Endothelial cell of umbilical vein (primary cell): ENCODE results near the gene HSD17B14. TPM values are rescaled to one million over a fixed set of nuclear protein-coding genes. Genes with fewer than 3 reads are reported as not detected.

Experiments used
- BruUV-seq: library from RNA; stranded (reverse); fragments of 400-500 nt; replicated peaks from 2 replicates; lab custom pipeline; 2021; lab: Mats Ljungman, UMichigan
- CTCF ChIA-PET: fragments of 300-600, 350-600 bp; sonication (Branson Sonifier 250); formaldehyde crosslinking; loops from one replicate; lab custom pipeline; 2021; ENCODE audit warnings: antibody characterized with exemption, inconsistent platforms; lab: Charles Lee
- POLR2A ChIA-PET: fragments of 300-600, 350-600 bp; sonication (Branson Sonifier 250); formaldehyde crosslinking; loops from one replicate; lab custom pipeline; 2021; ENCODE audit warnings: antibody characterized with exemption, inconsistent platforms; lab: Charles Lee
- DNase-seq: peaks from one replicate; pipeline ENCODE4 v3.0.0-alpha.2; 2011; ENCODE audit warnings: low read depth, low spot score
- FAIRE-seq: peaks from 2 replicates; lab custom pipeline; 2011; peaks lifted over from hg19 to GRCh38; lab: Jason Lieb, UNC
- H2AFZ ChIP-seq: 2 replicates; pipeline ENCODE4 v1.6.0; 2012; ENCODE audit warnings: low read depth, low read length, control low read depth, inconsistent platforms
- H3K27ac ChIP-seq: 2 replicates; pipeline ENCODE4 v1.5.1; 2011; ENCODE audit warnings: low read depth, mild to moderate bottlenecking, control low read depth, low read length, moderate library complexity; ENCODE audit not compliant: insufficient read depth
- H3K27me3 ChIP-seq, 2 experiments: 2 replicates each; pipeline versions ENCODE4 v1.6.0 to v1.6.1; 2011; ENCODE audit warnings: low read length in 2 of 2, mixed read lengths in 1 of 2; ENCODE audit not compliant: control insufficient read depth in 2 of 2, insufficient read depth in 2 of 2
- H3K36me3 ChIP-seq, 2 experiments: 2 replicates in 1 of 2; 3 replicates in 1 of 2; pipeline ENCODE4 v1.5.1; 2011; ENCODE audit warnings: low read length in 2 of 2, mild to moderate bottlenecking in 1 of 2, moderate library complexity in 1 of 2; ENCODE audit not compliant: control insufficient read depth in 2 of 2, insufficient read depth in 2 of 2; ENCODE audit errors: extremely low read depth in 1 of 2
- H3K4me1 ChIP-seq: 3 replicates; pipeline ENCODE4 v1.5.1; 2011; ENCODE audit warnings: mild to moderate bottlenecking, low read length; ENCODE audit not compliant: control insufficient read depth, insufficient read depth; ENCODE audit errors: extremely low read depth
- H3K4me2 ChIP-seq: 2 replicates; pipeline ENCODE4 v1.6.1; 2011; ENCODE audit warnings: low read length, control low read depth, mixed read lengths; ENCODE audit not compliant: insufficient read depth
- H3K4me3 ChIP-seq, 3 experiments: fragments of 200-600 bp in 1 of 3; sonication (generic), shearing (Covaris generic) in 1 of 3; replicated peaks in 1 of 3; 2 replicates each; pipeline ENCODE4 v1.5.1; 2011 to 2016; ENCODE audit warnings: control low read depth in 3 of 3, low read length in 3 of 3, mild to moderate bottlenecking in 2 of 3, inconsistent platforms in 1 of 3, low read depth in 1 of 3, moderate library complexity in 1 of 3; ENCODE audit not compliant: insufficient read depth in 1 of 3
- H3K79me2 ChIP-seq: 2 replicates; pipeline ENCODE4 v1.6.0; 2012; ENCODE audit warnings: low read length, inconsistent platforms; ENCODE audit not compliant: control insufficient read depth, insufficient read depth
- H3K9ac ChIP-seq: replicated peaks from 2 replicates; pipeline ENCODE3; 2011; ENCODE audit warnings: low read length, control low read depth; ENCODE audit not compliant: insufficient read depth; ENCODE audit errors: extremely low read depth
- H3K9me1 ChIP-seq: replicated peaks from 3 replicates; pipeline ENCODE4 v1.6.0; 2011; ENCODE audit warnings: mild to moderate bottlenecking, low read length; ENCODE audit not compliant: control insufficient read depth, insufficient read depth; ENCODE audit errors: extremely low read depth
- H3K9me3 ChIP-seq: replicated peaks from 2 replicates; pipeline ENCODE4 v1.5.1; 2012; ENCODE audit warnings: low read length, inconsistent platforms; ENCODE audit not compliant: control insufficient read depth, insufficient read depth
- H4K20me1 ChIP-seq: replicated peaks from 2 replicates; pipeline ENCODE3; 2011; ENCODE audit warnings: mild to moderate bottlenecking, low read length; ENCODE audit not compliant: control insufficient read depth, insufficient read depth; ENCODE audit errors: extremely low read depth
- EZH2 ChIP-seq: IDR thresholded peaks from 2 replicates; pipeline ENCODE4 v1.6.1; 2012; ENCODE audit warnings: borderline replicate concordance, low read depth, mild to moderate bottlenecking, moderate library complexity, low read length, inconsistent platforms; ENCODE audit not compliant: severe bottlenecking
- FOS ChIP-seq: IDR thresholded peaks from 2 replicates; pipeline ENCODE4 v1.6.1; 2011; ENCODE audit warnings: mild to moderate bottlenecking, low read length, moderate library complexity, borderline replicate concordance; ENCODE audit not compliant: insufficient read depth
- GATA2 ChIP-seq: IDR thresholded peaks from 2 replicates; pipeline ENCODE4 v1.7.0; 2011; ENCODE audit warnings: low read depth, mild to moderate bottlenecking, moderate library complexity, mixed read lengths, low read length; ENCODE audit not compliant: insufficient read length, insufficient read depth
- JUN ChIP-seq: IDR thresholded peaks from 2 replicates; pipeline ENCODE4 v1.6.1; 2011; ENCODE audit warnings: borderline replicate concordance, low read depth; ENCODE audit not compliant: insufficient read length, insufficient read depth
- MYC ChIP-seq: IDR thresholded peaks from one replicate; pipeline ENCODE4 v1.6.1; 2011; ENCODE audit warnings: mild to moderate bottlenecking, low read depth, low read length
- POLR2A ChIP-seq: IDR thresholded peaks from 2 replicates; pipeline ENCODE4 v1.6.1; 2012; ENCODE audit warnings: low read depth, mild to moderate bottlenecking, control low read depth, low read length
- POLR2AphosphoS5 ChIP-seq: IDR thresholded peaks from 2 replicates; pipeline ENCODE4 v1.6.1; 2012; ENCODE audit warnings: low read depth, mild to moderate bottlenecking, control low read depth, low read length, moderate library complexity; ENCODE audit not compliant: insufficient read depth
- dilution Hi-C: fragments of 300-500 bp; cut with MboI; formaldehyde crosslinking; loops from one replicate; pipeline ENCODE4 v1.15.0; 2019; ENCODE audit warnings: low sequenced_read_pairs; ENCODE audit not compliant: extremely low pct_ligation_motif_present
- intact Hi-C: fragments of 100-400 bp; cut with micrococcal nuclease; formaldehyde crosslinking; loops from one replicate; pipeline ENCODE4 v1.10.0; 2022
- polyA plus RNA-seq, 4 experiments: library from polyadenylated mRNA; depleted of rRNA in 3 of 4; stranded (reverse) in 3 of 4; unstranded in 1 of 4; fragments of >200 nt; gene quantifications; 2 replicates each; pipeline versions ENCODE4 v1.2.1 to v1.2.3, GENCODE V29; 2011 to 2012; ENCODE audit warnings: missing spikeins in 1 of 4
- total RNA-seq: library from RNA; stranded (reverse); gene quantifications from 2 replicates; pipeline ENCODE4 v1.2.3, GENCODE V29; 2021
- TF ChIP-seq, protein P1 (sequence below): IDR thresholded peaks from 2 replicates; pipeline ENCODE4 v1.6.1; 2011; ENCODE audit not compliant: insufficient read depth, insufficient read length
- TF ChIP-seq, protein P2 (sequence below), 2 donors: IDR thresholded peaks; 1 replicate in 1 of 2; 2 replicates in 1 of 2; pipeline ENCODE4 v1.5.1; 2011; ENCODE audit warnings: low read length in 2 of 2, mild to moderate bottlenecking in 2 of 2, moderate library complexity in 2 of 2, control low read depth in 1 of 2, inconsistent platforms in 1 of 2, low read depth in 1 of 2; ENCODE audit not compliant: insufficient read depth in 1 of 2; ENCODE audit errors: extremely low read depth in 1 of 2

Gene HSD17B14
- total and polyA plus RNA-seq, 2 donors (not counting 3 experiments of a cell fraction or from before 2014, with no cell fraction given): 20.9 to 46.3 TPM

DNA sequence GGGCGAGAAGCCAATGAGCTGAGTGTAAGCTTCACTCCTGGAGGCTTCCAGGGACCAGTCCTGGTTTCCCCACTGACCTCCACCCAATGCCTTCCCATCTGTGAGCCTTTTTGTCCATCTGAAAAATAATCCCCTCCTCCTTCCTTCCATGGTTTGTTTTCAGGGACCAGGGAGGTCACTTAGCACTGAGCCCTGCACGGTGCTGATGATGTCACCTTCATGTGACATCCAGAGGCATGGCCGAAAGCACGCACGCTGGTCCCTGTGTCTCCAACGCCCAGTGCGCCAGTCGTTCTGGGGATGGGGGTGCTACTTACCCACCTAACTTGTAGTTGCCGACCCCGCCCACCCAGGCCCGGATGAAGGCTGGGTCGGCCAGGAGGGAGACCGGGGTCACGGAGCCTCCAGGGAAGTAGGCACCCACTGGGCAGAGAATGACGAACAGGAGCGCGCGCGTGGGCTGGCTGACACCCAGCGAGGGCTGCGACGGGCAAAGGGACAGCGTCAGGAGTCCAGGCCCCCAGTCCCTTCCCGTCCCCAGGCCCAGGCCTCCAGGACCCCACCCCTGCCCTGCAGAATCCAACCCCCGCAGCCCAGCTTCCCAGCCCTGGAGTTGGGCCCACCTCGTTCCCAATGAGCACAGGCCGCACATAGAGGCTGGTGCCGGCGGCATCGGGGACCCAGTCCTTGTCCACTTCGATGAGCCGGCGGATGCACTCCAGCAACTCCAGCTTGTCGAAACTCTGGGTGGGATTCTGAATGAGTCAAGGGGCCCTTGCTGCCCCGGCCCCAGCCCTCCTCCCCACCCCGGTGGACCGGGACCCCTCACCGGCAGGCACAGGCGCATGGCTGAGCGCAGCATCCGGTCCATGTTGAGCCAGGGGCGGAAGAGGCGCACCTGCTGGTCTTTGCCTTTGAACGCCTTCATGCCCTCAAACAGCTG, 36.7 kb downstream of the HSD17B14 start:
- no TSS peak for BruUV-seq
- DNase-seq: no peak
- CTCF ChIA-PET: interaction anchor here (0.8 to 1.2 kb wide), 4 partner anchors 11 to 171 kb away, joined by 3 to 5 read pairs (median 4); partner anchors contain the start of gene HSD17B14
- no peaks in the 10 kb centered on the region for H3K36me3 ChIP-seq
- no peak for FAIRE-seq
- no peaks in the 10 kb centered on the region for H3K79me2 ChIP-seq
- H3K9me1 ChIP-seq: no peaks in the 10 kb centered on the region
- dilution Hi-C loops (no loop called here), intact Hi-C loops (no loop called here)
- no peak overlapping the region for H3K9ac ChIP-seq
- H4K20me1 ChIP-seq: no peaks in the 10 kb centered on the region
- no peak overlapping the region for H3K4me3 ChIP-seq
- no peak overlapping the region for H3K4me2 ChIP-seq
- H3K27ac ChIP-seq: no peak overlapping the region
- H3K27me3 ChIP-seq: no peaks in the 10 kb centered on the region
- H3K9me3 ChIP-seq: no peaks in the 10 kb centered on the region
- TF ChIP-seq, protein P1, sequence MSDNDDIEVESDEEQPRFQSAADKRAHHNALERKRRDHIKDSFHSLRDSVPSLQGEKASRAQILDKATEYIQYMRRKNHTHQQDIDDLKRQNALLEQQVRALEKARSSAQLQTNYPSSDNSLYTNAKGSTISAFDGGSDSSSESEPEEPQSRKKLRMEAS: no peak
- TF ChIP-seq POLR2AphosphoS5: no peak
- TF ChIP-seq JUN: no peak
- no peak for TF ChIP-seq GATA2
- TF ChIP-seq EZH2: no peak
- no peak for TF ChIP-seq POLR2A
- TF ChIP-seq, protein P2, sequence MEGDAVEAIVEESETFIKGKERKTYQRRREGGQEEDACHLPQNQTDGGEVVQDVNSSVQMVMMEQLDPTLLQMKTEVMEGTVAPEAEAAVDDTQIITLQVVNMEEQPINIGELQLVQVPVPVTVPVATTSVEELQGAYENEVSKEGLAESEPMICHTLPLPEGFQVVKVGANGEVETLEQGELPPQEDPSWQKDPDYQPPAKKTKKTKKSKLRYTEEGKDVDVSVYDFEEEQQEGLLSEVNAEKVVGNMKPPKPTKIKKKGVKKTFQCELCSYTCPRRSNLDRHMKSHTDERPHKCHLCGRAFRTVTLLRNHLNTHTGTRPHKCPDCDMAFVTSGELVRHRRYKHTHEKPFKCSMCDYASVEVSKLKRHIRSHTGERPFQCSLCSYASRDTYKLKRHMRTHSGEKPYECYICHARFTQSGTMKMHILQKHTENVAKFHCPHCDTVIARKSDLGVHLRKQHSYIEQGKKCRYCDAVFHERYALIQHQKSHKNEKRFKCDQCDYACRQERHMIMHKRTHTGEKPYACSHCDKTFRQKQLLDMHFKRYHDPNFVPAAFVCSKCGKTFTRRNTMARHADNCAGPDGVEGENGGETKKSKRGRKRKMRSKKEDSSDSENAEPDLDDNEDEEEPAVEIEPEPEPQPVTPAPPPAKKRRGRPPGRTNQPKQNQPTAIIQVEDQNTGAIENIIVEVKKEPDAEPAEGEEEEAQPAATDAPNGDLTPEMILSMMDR (IDR thresholded peaks at IDR 0.05; ENCODE audit: extremely low read depth in 1 of 2, insufficient read depth in 1 of 2, low read depth in 1 of 2, low read length in 2 of 2): no peak
- TF ChIP-seq FOS: no peak
- TF ChIP-seq MYC: no peak
- peaks cover 3% of the 10 kb centered on the region for H3K4me1 ChIP-seq
- POLR2A ChIA-PET: no interaction called here
- H2AFZ ChIP-seq: no peak overlapping the region
